ENCODE results near the gene GNB3.

GRCh38 chr12:6823182-6824084 is 17.3 kb upstream of the GNB3 start:
- TF ChIP-seq CTCF (IDR thresholded peaks at IDR 0.05) = no peak
- no peak for TF ChIP-seq POLR2A (IDR thresholded peaks at IDR 0.05)
